Stimulated activated CD4-positive, alpha-beta T cell treated with anti-CD3 and anti-CD28 coated beads, TNF-alpha, amount 100 ng/mL, for 48 hours (primary cell): ENCODE data around the gene GKN1.
A peak's percentile ranks its signal among the peaks of the same experiment; 100 is the strongest.
"Not testable (repeated sequence)": the region's sequence is repeated elsewhere in the genome, so short reads cannot be mapped to it uniquely, and the experiment has no call there.

ENCODE experiments used
- DNase-seq, 3 donors: peaks; one replicate each; pipeline ENCODE4 v3.0.0-alpha.2; 2020; ENCODE audit warnings: low read depth in 3 of 3

The GKN1 gene

GRCh38 chr2:68974251-68974650 lies at the start of gene GKN1:
TSS of gene GKN1 (plus strand) at chr2:68974636. CDS start at chr2:68974678, 42 bp downstream.
- DNase-seq, result no peak

GRCh38 chr2:68925295-68925896 lies 49.0 kb upstream of the GKN1 start:
- DNase-seq, result peak in 1 of 3 donors; percentile 31

- DNase-seq, result no peak
Measured at GRCh38 chr2:68926796-68927195, 47.6 kb upstream of the GKN1 start.

- DNase-seq, result no peak
Measured at GRCh38 chr2:68931149-68931711, 43.2 kb upstream of the GKN1 start.

GRCh38 chr2:68931799-68932198 lies 42.6 kb upstream of the GKN1 start:
- no peak for DNase-seq

GRCh38 chr2:68932402-68932801 lies 42.0 kb upstream of the GKN1 start:
- no peak for DNase-seq

GRCh38 chr2:68934021-68934420 lies 40.4 kb upstream of the GKN1 start:
- no peak for DNase-seq

- no peak for DNase-seq
Measured at GRCh38 chr2:68935471-68935870, 39.0 kb upstream of the GKN1 start.

GRCh38 chr2:68936427-68936826 lies 38.0 kb upstream of the GKN1 start:
- DNase-seq, result no peak

- no peak for DNase-seq
Measured at GRCh38 chr2:68936889-68937288, 37.5 kb upstream of the GKN1 start.

- DNase-seq, result no peak
Measured at GRCh38 chr2:68937346-68938055, 36.9 kb upstream of the GKN1 start.

- no peak for DNase-seq
Measured at GRCh38 chr2:68938938-68939337, 35.5 kb upstream of the GKN1 start.

- no peak for DNase-seq
Measured at GRCh38 chr2:68939962-68940361, 34.5 kb upstream of the GKN1 start.

- DNase-seq, result no peak
Measured at GRCh38 chr2:68940369-68940768, 34.1 kb upstream of the GKN1 start.

- DNase-seq, result no peak
Measured at GRCh38 chr2:68942827-68943226, 31.6 kb upstream of the GKN1 start.

GRCh38 chr2:68943581-68944568 lies 30.6 kb upstream of the GKN1 start:
- DNase-seq, result peak in 2 of 3 donors; percentile 27 to 32

- no peak for DNase-seq
Measured at GRCh38 chr2:68946117-68946516, 28.3 kb upstream of the GKN1 start.

- no peak for DNase-seq
Measured at GRCh38 chr2:68948710-68949109, 25.7 kb upstream of the GKN1 start.

GRCh38 chr2:68951899-68952298 lies 22.5 kb upstream of the GKN1 start:
- no peak for DNase-seq

- no peak for DNase-seq
Measured at GRCh38 chr2:68952887-68953521, 21.4 kb upstream of the GKN1 start, which contains the start of gene GKN2. TSS of gene GKN2 (minus strand) at chr2:68952893. CDS start at chr2:68952861, 32 bp downstream.

GRCh38 chr2:68955432-68955831 lies 19.0 kb upstream of the GKN1 start:
- not testable (repeated sequence) for DNase-seq
